Activated naive CD4-positive, alpha-beta T cell treated with anti-CD3 and anti-CD28 coated beads, Interleukin-2, amount 50 U/mL, for 72 hours (primary cell): Measurements from ENCODE around the gene CWC27. TPM values are rescaled to one million over a fixed set of nuclear protein-coding genes. Genes with fewer than 3 reads are reported as not detected.
"Not testable (repeated sequence)": the region's sequence is repeated elsewhere in the genome, so short reads cannot be mapped to it uniquely, and the experiment has no call there.

Experiments used
- ATAC-seq, 2 donors: fragments of 150-1000 bp; cut with Tn5 transposase; 2 replicates each; pipeline ENCODE4 v1.10.0; 2021; ENCODE audit warnings: mild to moderate bottlenecking in 2 of 2, moderate library complexity in 2 of 2
- DNase-seq, 2 donors: peaks; one replicate each; pipeline ENCODE4 v3.0.0; 2021 to 2022; ENCODE audit warnings: low spot score in 2 of 2
- H3K27ac Mint-ChIP-seq, 2 donors: one replicate each; pipeline ENCODE4 v1.8.0; 2022; ENCODE audit warnings: mild to moderate bottlenecking in 2 of 2, mixed read lengths in 2 of 2
- H3K36me3 Mint-ChIP-seq, 2 donors: one replicate each; pipeline ENCODE4 v1.8.0; 2022; ENCODE audit warnings: mixed read lengths in 2 of 2
- H3K9me3 Mint-ChIP-seq, 2 donors: one replicate each; pipeline ENCODE4 v1.8.0; 2022; ENCODE audit warnings: mixed read lengths in 2 of 2
- total RNA-seq, 2 donors: library from RNA; stranded (reverse); gene quantifications; one replicate each; pipeline ENCODE4 v1.2.3, GENCODE V29; 2022

Gene CWC27
- total RNA-seq, 2 donors from 2014 or later: 29.7 to 31.0 TPM

DNA sequence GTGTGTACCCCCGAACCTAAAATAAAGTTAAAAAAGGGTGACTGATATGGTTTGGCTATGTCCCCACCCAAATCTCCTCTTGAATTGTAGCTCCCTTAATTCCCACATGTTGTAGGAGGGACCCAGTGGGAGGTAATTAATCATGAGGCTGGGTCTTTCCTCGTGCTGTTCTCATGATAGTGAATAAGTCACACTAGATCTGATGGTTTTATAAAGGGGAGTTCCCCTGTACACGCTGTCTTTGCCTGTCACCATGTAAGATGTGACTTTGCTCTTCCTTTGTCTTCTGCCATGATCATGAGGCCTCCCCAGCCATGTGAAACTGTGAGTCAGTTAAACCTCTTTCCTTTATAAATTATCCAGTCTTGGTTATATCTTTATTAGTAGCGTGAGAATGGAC, 50.6 kb downstream of the CWC27 start:
- DNase-seq, H3K27ac Mint-ChIP-seq, H3K9me3 Mint-ChIP-seq, H3K36me3 Mint-ChIP-seq: not testable (repeated sequence)
- ATAC-seq: peak in 1 of 2 donors; percentile 58

DNA sequence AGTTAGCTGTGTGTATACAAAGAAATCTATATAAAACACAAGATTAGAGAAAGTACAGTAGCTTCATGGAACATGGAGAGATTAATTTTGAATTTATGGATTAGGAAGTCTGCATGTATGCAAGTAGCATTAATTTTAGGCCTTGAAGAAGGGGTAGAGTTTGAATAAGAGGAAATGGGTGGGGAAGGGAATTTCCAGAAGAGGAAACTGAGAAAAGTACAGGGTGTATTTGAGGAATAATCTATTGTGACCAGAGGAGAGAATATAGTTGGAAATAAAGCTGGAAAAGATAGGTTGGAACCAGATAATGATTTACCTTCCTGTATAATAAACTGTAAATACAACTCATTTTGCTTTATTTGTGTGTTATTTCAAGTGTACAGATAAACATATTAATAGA, 53.6 kb downstream of the CWC27 start:
- Mint-ChIP-seq H3K27ac (no peak overlapping the region), H3K9me3 (no peaks in the 10 kb centered on the region), H3K36me3 (peaks cover 0 to 7% of the 10 kb centered on the region in 2 donors)
- no peak for ATAC-seq
- DNase-seq: no peak

GRCh38 chr5:64826541-64826940, 57.8 kb downstream of the CWC27 start:
- Mint-ChIP-seq H3K9me3 (no peaks in the 10 kb centered on the region), H3K36me3 (peaks cover 8 to 9% of the 10 kb centered on the region in 2 donors), H3K27ac (no peak overlapping the region)
- ATAC-seq: no peak
- no peak for DNase-seq

DNA sequence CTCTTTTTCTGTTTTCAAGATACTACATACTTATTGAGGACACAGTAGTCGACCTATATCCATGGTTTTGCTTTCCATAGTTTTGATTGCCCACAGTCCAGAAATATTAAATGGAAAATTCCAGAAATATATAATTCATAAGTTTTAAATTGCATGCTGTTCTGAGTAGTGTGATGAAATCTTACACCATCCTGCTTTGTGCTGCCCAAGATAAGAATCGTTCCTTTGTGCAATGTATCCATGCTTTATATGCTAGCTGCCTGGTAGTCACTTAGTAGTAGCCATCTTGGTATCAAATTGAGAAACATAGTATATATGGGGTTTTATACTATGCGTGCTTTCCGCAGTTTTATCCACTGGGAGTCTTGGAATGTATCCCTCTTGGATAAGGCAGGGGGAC, 59.0 kb downstream of the CWC27 start:
- DNase-seq (no peak), ATAC-seq (no peak)
- H3K9me3 Mint-ChIP-seq: no peaks in the 10 kb centered on the region
- peaks cover 8 to 9% of the 10 kb centered on the region in 2 donors for H3K36me3 Mint-ChIP-seq
- no peak overlapping the region for H3K27ac Mint-ChIP-seq

GRCh38 chr5:64830650-64831049, 61.9 kb downstream of the CWC27 start:
- H3K27ac Mint-ChIP-seq, DNase-seq, H3K9me3 Mint-ChIP-seq, ATAC-seq, H3K36me3 Mint-ChIP-seq: not testable (repeated sequence)

GRCh38 chr5:64831996-64832395, 63.3 kb downstream of the CWC27 start:
- H3K9me3 Mint-ChIP-seq: no peaks in the 10 kb centered on the region
- no peak overlapping the region for H3K27ac Mint-ChIP-seq
- DNase-seq: no peak
- peaks cover 8 to 9% of the 10 kb centered on the region in 2 donors for H3K36me3 Mint-ChIP-seq
- no peak for ATAC-seq

DNA sequence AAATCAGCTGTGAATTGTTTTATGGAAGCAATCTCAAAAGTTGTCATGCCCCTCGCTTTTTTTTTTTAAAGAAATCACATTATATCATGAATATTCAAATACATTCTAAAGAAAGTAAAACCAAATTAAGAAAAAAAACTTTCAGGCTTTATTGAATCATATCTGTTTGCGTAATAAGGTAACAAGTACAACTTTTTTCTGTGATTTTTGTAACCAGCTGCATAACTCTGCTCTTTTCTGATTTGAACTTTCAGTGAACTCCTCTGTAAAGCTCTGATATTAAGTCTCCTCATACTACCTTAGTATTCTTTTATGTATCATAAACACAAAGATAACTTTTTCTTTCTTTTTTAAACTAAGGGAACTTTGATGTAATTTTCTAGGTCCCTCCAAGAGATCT, 65.3 kb downstream of the CWC27 start:
- DNase-seq: no peak
- H3K27ac Mint-ChIP-seq: no peak overlapping the region
- no peak for ATAC-seq
- H3K9me3 Mint-ChIP-seq: peaks cover under 1 to 2% of the 10 kb centered on the region in 2 donors
- H3K36me3 Mint-ChIP-seq: peaks cover 11 to 15% of the 10 kb centered on the region in 2 donors

GRCh38 chr5:64834611-64835010, 65.9 kb downstream of the CWC27 start:
- no peak for ATAC-seq
- peaks cover 16 to 20% of the 10 kb centered on the region in 2 donors for H3K36me3 Mint-ChIP-seq

GRCh38 chr5:64835266-64835665, 66.5 kb downstream of the CWC27 start:
- DNase-seq (no peak), ATAC-seq (no peak)
- H3K27ac Mint-ChIP-seq: no peak overlapping the region
- H3K9me3 Mint-ChIP-seq: peaks cover 4 to 11% of the 10 kb centered on the region in 2 donors
- H3K36me3 Mint-ChIP-seq: peaks cover 14 to 19% of the 10 kb centered on the region in 2 donors

More at GRCh38 chr5:64834611-64835010, 65.9 kb downstream of the CWC27 start:
- H3K27ac Mint-ChIP-seq: no peak overlapping the region
- DNase-seq: no peak
- peaks cover 4 to 7% of the 10 kb centered on the region in 2 donors for H3K9me3 Mint-ChIP-seq

DNA sequence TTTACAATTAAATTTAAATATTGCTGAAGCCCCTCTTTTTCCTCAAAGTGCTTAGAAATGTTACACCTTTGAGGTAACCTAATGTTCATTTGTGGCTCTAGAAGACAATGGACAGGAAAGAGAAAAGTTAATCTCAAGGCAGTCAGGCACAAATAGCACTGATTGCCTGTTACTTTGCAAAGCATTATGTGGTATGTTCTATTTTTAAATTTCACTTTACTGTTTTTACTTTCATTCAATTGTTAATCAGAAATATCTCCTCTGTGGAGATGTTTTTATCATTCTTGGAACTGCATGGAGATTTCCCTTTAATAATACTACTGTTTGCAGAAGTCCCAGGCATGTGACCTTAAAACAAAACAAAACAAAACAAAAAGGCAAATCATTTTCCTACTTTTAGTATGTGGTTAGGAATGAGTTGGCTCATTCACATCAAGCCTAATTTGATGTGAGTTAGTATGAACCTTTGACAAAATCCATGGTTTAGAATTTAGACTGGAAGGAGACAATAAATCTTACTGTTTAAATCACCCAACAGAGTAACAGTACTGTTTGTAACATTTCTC, 67.5 kb downstream of the CWC27 start:
- peaks cover 23 to 28% of the 10 kb centered on the region in 2 donors for H3K36me3 Mint-ChIP-seq
- ATAC-seq (no peak), DNase-seq (no peak)
- no peak overlapping the region for H3K27ac Mint-ChIP-seq
- peaks cover 4 to 20% of the 10 kb centered on the region in 2 donors for H3K9me3 Mint-ChIP-seq

DNA sequence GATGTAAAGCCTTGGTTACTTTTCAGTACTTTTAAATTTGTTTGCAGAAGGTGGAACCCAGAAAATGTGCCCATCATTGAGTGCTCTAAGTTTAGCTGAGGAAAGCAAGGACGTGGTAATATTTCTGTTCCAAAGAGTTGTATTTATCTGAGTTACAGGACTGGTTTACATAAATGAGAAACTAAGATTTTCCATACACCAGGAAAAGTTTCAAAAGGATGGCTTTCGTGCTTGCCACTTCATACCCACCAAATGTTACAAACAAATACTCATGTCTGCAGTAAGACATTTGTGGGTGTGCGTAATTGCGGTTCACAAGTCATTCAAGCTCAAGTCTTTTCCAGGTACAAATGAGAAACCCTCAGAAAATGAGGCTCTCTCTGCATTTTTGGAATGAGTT, 68.1 kb downstream of the CWC27 start:
- Mint-ChIP-seq H3K9me3 (peaks cover 4 to 20% of the 10 kb centered on the region in 2 donors), H3K36me3 (peaks cover 25 to 31% of the 10 kb centered on the region in 2 donors), H3K27ac (no peak overlapping the region)
- no peak for ATAC-seq
- no peak for DNase-seq

DNA sequence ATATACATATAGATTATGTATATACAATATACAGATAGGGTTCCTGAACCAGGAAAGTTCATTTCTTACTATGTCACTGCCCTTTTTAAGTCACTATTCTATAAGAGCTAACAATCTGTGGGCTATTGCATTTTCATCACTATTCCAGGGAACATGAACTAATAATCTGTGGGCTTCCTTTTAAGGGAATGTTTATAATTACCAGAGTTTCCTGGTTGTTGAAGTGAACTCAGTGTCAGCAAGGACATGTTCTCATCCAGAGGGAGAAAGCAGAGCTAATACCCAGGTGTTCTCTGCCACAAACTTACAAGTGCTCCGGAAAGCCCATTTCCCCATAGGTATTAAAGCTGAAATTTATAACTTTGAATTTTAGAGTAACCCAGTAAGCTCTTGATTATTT, 69.6 kb downstream of the CWC27 start:
- H3K9me3 Mint-ChIP-seq: peaks cover 4 to 20% of the 10 kb centered on the region in 2 donors
- no peak for ATAC-seq
- peaks cover 25 to 31% of the 10 kb centered on the region in 2 donors for H3K36me3 Mint-ChIP-seq

GRCh38 chr5:64838803-64839202, 70.1 kb downstream of the CWC27 start:
- Mint-ChIP-seq H3K36me3 (peaks cover 25 to 31% of the 10 kb centered on the region in 2 donors), H3K9me3 (peaks cover 4 to 20% of the 10 kb centered on the region in 2 donors), H3K27ac (no peak overlapping the region)
- DNase-seq (no peak), ATAC-seq (no peak)

More for the DNA sequence above, 69.6 kb downstream of the CWC27 start:
- DNase-seq: no peak
- H3K27ac Mint-ChIP-seq: no peak overlapping the region

DNA sequence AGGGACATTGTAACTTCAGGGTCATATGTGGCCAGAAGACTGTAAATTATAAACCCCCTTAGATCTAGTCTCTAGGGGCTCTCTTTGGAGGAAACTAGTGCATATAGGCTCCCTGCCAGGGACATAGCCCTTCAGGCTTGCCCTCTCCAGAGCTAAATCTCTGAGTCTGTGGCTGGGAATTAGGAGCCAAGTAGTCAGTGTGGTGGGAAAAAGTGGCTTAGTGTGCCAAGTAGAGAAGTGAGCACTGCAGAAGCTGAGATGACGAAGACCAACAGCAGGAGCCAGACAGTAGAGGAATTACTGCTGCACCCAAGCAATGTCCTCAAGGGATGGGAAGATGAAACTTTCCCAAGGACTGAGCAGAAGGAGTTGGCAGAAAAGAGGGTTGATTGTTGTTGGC, 71.2 kb downstream of the CWC27 start:
- DNase-seq (no peak), ATAC-seq (no peak)
- no peak overlapping the region for H3K27ac Mint-ChIP-seq
- H3K36me3 Mint-ChIP-seq: peaks cover 32 to 36% of the 10 kb centered on the region in 2 donors
- peaks cover 4 to 20% of the 10 kb centered on the region in 2 donors for H3K9me3 Mint-ChIP-seq

GRCh38 chr5:64840958-64841357, 72.2 kb downstream of the CWC27 start:
- H3K27ac Mint-ChIP-seq: no peak overlapping the region
- H3K9me3 Mint-ChIP-seq: peaks cover 10 to 30% of the 10 kb centered on the region in 2 donors
- DNase-seq: no peak
- peaks cover 42 to 46% of the 10 kb centered on the region in 2 donors for H3K36me3 Mint-ChIP-seq
- ATAC-seq: no peak

DNA sequence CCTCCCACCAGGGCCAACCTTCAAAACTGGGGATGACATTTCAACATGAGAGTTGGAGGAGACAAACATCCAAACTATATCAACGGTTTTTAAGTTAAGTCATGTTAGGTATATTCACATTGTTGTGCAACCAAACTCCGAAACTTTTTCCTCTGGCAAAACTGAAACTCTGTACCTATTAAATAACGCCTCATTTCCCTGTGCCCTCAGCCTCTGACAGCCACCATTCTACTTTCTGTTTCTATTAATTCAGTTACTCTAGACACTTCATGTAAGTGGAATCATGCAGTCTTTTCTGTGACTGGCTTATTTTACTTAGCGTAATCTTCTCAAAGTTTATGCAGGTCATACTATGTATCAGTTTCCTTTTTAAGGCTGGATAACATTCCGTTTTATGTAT, 85.0 kb downstream of the CWC27 start:
- no peak for ATAC-seq
- no peaks in the 10 kb centered on the region for H3K9me3 Mint-ChIP-seq
- peaks cover 0 to 5% of the 10 kb centered on the region in 2 donors for H3K36me3 Mint-ChIP-seq
- H3K27ac Mint-ChIP-seq: no peak overlapping the region
- DNase-seq: no peak

DNA sequence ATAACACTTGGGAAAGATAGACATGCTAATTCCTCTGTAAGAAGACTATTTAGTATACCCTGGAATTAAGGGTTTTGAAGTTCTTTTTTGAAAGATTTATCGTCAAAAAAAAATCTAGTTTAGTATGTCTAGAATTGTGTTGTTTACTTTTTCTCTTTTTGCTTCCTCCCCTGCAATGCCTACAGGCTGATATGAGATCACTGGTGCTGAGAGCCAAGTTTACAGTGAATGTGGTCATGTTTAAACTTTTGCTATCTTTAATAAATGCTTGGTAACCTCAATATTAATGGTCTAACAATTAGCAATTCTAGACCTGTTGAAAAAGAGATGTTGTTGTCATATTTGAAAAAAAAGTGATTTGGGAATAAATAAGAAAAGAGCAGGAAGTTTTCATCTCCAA, 86.1 kb downstream of the CWC27 start:
- Mint-ChIP-seq H3K36me3 (peaks cover 0 to 5% of the 10 kb centered on the region in 2 donors), H3K27ac (peak overlapping the region in 1 of 2 donors; percentile 63), H3K9me3 (no peaks in the 10 kb centered on the region)
- ATAC-seq (no peak), DNase-seq (no peak)

- peaks cover 0 to 5% of the 10 kb centered on the region in 2 donors for H3K36me3 Mint-ChIP-seq
- no peaks in the 10 kb centered on the region for H3K9me3 Mint-ChIP-seq
- no peak overlapping the region for H3K27ac Mint-ChIP-seq
- DNase-seq (no peak), ATAC-seq (no peak)
These were observed 91.2 kb downstream of the CWC27 start for GRCh38 chr5:64859881-64860280.
